ENCODE results near the gene NMUR1.
"Not testable (repeated sequence)": the region's sequence is repeated elsewhere in the genome, so short reads cannot be mapped to it uniquely, and the experiment has no call there.

Gene NMUR1

GRCh38 chr2:231530099-231531011, at the start of gene NMUR1:
Gene NMUR1 (minus strand): TSS chr2:231530445. CDS start chr2:231530361, 84 bp downstream.
- no peak for TF ChIP-seq ZFX (IDR thresholded peaks at IDR 0.05; ENCODE audit: borderline replicate concordance)
- TF ChIP-seq CTCF (IDR thresholded peaks at IDR 0.05): peak; percentile 97
- no peak within 1 kb of the TSS for H3K27ac ChIP-seq

GRCh38 chr2:231579560-231579959, 49.3 kb upstream of the NMUR1 start:
- no peak for TF ChIP-seq CTCF (IDR thresholded peaks at IDR 0.05)
- no peak for TF ChIP-seq ZFX (IDR thresholded peaks at IDR 0.05; ENCODE audit: borderline replicate concordance)
- no peak overlapping the region for H3K27ac ChIP-seq

- not testable (repeated sequence) for H3K27ac ChIP-seq
Measured at GRCh38 chr2:231578655-231579054, 48.4 kb upstream of the NMUR1 start.

- TF ChIP-seq ZFX (IDR thresholded peaks at IDR 0.05; ENCODE audit: borderline replicate concordance): no peak
- no peak for TF ChIP-seq CTCF (IDR thresholded peaks at IDR 0.05)
- H3K27ac ChIP-seq: no peak overlapping the region
Measured at GRCh38 chr2:231576465-231576864, 46.2 kb upstream of the NMUR1 start.

GRCh38 chr2:231575612-231576256, 45.5 kb upstream of the NMUR1 start:
- TF ChIP-seq CTCF (IDR thresholded peaks at IDR 0.05) (no peak), ZFX (IDR thresholded peaks at IDR 0.05; ENCODE audit: borderline replicate concordance) (no peak)
- H3K27ac ChIP-seq: no peak overlapping the region

- no peak overlapping the region for H3K27ac ChIP-seq
- TF ChIP-seq ZFX (IDR thresholded peaks at IDR 0.05; ENCODE audit: borderline replicate concordance): no peak
- no peak for TF ChIP-seq CTCF (IDR thresholded peaks at IDR 0.05)
Measured at GRCh38 chr2:231573698-231574421, 43.6 kb upstream of the NMUR1 start.

- TF ChIP-seq ZFX (IDR thresholded peaks at IDR 0.05; ENCODE audit: borderline replicate concordance) (no peak), CTCF (IDR thresholded peaks at IDR 0.05) (no peak)
Measured at GRCh38 chr2:231573096-231573495, 42.9 kb upstream of the NMUR1 start.

More at GRCh38 chr2:231573096-231573495, 42.9 kb upstream of the NMUR1 start:
- no peak overlapping the region for H3K27ac ChIP-seq
